GM19455 (cell line): Measurements from ENCODE around the gene SLC7A7.
"Not testable (repeated sequence)": the region's sequence is repeated elsewhere in the genome, so short reads cannot be mapped to it uniquely, and the experiment has no call there.

Source experiments
- ATAC-seq: cut with Tn5 transposase; IDR thresholded peaks from one replicate; pipeline ENCODE4 v1.9.1; 2021; ENCODE audit not compliant: unreplicated experiment

Gene SLC7A7

DNA sequence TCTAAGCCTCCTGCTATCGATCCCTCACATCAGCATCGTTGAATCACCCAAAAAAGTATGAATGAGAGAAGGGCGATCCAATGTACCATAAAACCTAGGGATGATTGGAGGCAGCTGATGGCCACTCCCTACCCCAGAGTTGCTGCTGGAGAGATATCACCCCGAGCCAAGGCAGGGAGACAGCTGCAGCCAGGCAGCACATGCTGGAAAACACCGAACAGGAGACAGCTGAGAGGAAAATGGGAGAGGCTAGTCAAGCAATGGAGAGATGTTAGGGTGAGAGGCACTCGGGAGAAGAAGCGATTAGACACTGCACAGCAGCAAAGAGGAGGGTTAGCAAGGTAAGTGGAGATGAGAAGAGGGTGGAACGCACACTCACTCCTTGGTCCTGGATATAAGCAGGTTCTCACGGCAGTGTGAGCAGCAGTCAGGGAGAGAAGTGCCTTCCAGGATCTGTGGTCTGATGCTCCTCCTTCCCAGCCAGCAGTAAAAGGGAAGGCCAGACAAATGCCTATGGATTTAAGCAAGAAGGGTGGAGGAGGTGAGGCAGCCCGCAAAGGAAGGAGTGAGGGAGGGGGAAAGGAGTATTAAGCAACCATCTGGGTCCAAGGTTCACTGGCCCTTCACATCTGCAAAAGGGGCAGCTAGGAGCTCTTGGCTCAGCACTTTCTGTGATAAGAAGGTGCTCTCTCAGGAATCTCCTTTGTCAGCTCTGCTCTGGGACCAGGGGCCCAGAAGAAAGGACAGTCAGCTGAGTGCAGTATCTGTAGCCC, at the start of gene SLC7A7:
SLC7A7 (minus strand) TSS at position 495 of the 773 bp plus-strand sequence. CDS start 2,037 bp downstream, outside the sequence.
- no peak for ATAC-seq

DNA sequence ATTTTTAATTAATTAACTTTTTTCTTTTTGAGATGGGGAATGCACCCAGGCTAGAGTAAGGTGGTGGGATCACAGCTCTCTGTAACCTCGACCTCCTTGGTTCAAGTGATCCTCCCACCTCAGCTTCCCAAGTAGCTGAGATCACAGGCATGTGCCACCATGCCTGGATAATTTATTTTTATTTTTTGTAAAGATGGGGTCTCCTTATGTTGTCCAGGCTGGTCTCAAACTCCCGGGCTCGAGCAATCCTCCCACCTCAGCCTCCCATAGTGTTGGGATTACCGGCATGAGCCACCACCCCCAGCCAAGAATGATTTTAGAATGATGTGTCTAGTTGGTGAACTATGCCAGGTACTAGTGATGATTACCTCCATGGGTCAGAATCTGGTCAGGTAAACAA, 49.7 kb upstream of the SLC7A7 start:
- ATAC-seq: no peak

GRCh38 chr14:22861651-22862050, 46.4 kb upstream of the SLC7A7 start:
- no peak for ATAC-seq

DNA sequence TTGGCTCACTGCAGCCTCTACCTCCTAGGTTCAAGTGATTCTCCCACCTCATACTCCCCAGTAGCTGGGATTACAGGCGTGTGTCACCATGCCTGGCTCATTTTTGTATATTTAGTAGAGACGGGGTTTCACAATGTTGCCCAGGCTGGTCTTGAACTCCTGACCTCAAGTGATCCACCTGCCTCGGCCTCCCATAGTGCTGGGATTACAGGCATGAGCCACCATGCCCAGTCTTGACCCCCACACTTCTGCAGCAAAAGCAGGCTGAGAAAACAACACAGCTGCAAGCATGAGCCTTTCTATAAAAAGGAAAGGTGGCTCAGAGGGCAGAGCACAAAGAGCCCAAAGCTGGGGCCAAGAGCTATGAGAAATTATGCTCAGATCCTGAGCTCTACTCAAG, 45.1 kb upstream of the SLC7A7 start:
- not testable (repeated sequence) for ATAC-seq

DNA sequence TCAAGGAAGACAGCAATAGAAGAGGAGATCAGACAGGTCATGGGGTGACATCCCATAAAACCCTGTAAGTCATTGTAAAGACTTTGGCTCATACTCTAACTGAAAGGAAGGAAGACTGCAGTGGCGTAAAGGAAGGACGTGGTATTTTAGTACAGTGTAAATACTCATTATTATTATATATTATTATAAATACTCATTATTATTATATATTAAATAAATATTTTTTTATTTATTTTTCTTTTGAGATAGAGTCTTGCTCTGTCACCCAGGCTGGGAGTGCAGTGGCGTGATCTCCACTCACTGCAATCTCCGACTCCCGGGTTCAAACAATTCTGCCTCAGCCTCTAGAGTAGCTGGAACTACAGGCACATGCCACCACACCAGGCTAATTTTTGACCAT, 41.2 kb upstream of the SLC7A7 start:
- no peak for ATAC-seq

GRCh38 chr14:22854963-22855724, 39.9 kb upstream of the SLC7A7 start:
- no peak for ATAC-seq

- not testable (repeated sequence) for ATAC-seq
Measured at GRCh38 chr14:22854296-22854695, 39.1 kb upstream of the SLC7A7 start.

DNA sequence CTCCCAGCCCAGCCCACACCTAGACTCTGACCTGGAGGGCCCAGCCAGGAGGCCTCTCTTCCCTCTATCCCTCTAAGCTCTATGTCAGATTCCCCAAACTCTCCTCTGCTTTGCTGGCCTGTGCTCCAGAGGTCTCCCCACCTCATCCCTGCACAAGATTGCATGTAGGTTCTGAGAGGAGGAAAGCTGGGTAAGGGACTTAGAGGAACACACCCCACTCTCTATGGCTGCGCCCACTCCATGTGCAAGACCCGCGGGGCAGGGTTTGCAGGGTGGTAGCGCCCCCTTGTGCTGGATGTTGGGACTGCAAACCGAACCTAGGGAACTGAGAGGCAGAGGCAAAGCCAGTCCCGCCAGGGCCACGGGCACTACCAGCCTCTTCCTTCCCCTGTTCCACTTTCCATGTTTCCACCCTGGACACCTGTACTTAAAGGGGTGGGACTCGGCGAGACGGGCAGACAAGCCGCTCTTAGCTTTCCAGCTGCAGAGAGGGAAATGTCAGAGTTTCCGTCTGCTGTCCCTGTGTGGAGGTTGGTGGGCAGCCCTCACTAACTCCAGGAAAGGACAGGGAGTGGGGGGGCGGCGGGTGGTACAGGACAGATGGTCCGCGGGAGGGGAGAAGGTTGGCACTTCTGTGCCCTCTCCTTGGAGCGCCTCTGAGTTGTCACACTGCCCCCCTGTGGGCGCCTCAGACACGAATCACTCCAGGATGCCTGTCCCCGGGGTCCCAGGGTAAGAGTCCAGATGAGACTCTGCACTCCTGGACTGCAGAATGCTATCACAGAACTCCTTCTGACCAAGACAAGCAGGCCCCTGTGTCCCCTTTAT, 37.9 kb upstream of the SLC7A7 start:
- peak; percentile 86 for ATAC-seq

DNA sequence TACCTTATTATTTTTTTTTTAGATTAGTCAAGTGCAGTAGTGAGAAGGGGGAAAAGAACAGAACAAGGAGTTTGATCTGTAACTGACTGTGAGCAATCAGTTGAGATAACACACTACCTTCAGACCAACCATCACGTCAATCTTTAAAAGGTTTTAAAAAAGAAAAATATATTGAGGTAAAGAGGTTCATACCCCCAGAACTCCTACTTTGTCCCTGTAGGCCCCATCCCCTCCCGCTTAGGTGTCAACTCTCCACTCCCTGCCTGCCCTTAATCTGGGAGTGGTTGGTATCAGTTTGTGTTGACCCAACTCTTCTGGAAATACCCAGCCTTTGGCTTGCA, 37.3 kb upstream of the SLC7A7 start:
- ATAC-seq: no peak

GRCh38 chr14:22852178-22852577, 36.9 kb upstream of the SLC7A7 start:
- ATAC-seq: not testable (repeated sequence)

GRCh38 chr14:22850944-22851764, 35.9 kb upstream of the SLC7A7 start:
- no peak for ATAC-seq

DNA sequence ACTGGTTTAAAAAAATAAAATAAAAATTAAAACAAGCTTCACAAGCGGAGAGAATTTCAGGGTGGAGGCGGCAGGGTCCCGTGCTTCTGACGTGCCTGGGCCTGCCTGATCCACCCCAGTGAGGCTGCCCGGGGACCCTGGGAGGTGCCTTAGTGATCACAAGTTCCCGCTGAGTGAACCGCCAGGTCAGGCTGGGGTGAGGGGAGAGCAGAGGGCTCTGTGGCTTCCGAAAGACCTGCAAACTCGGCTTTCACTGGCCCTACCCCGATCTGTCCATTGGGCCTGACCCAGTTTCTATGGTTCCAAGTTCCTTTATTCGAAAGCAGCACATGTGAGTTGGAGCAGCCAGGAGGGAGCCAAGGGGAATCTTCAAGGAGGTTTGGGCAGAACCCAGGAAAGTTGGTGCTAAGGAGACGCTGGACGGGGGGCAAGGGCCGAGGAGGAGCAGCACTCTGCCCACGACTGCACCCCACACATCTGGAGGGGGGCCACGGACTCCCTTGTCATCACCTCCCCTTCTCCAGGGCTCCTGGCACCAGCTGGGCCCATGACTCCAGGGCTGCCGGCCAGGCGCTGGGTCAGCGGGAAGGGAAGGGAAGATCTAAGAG, 34.1 kb upstream of the SLC7A7 start:
- no peak for ATAC-seq

- ATAC-seq: no peak
Measured at GRCh38 chr14:22848351-22849164, 33.3 kb upstream of the SLC7A7 start.

DNA sequence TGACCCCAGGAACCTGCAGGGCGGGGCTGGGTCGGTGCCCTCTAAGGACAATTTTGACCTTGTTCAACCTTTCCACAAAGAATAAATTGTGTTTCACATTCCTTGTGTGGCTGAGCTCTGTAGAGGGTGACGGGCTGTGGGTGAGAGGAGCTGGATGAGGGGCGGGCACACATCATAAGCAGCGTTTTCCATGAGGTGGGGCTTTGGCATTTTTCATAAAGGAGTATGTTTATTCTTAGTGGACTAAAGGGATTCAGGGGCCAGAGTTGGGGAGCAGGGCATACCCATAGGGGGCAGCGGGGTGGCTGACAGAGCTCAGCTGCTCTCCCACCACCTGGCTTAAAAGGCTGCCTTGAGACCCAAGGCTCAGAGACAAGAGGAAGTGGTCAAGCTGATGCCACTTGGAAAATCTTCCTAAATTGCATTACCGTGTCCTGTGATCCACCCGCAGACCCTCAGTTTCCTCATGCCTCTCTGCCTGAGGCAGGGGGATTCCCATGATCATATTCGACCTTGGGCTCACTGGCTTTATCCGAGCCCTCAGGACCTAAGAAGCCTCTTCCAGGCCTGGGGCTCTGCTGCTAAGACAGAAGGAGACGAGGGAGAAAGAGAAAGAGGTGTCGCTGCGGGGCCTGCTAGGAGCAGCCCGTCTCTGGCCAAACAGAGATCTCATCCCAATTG, 32.6 kb upstream of the SLC7A7 start:
- no peak for ATAC-seq

- no peak for ATAC-seq
Measured at GRCh38 chr14:22846811-22847307, 31.6 kb upstream of the SLC7A7 start.

DNA sequence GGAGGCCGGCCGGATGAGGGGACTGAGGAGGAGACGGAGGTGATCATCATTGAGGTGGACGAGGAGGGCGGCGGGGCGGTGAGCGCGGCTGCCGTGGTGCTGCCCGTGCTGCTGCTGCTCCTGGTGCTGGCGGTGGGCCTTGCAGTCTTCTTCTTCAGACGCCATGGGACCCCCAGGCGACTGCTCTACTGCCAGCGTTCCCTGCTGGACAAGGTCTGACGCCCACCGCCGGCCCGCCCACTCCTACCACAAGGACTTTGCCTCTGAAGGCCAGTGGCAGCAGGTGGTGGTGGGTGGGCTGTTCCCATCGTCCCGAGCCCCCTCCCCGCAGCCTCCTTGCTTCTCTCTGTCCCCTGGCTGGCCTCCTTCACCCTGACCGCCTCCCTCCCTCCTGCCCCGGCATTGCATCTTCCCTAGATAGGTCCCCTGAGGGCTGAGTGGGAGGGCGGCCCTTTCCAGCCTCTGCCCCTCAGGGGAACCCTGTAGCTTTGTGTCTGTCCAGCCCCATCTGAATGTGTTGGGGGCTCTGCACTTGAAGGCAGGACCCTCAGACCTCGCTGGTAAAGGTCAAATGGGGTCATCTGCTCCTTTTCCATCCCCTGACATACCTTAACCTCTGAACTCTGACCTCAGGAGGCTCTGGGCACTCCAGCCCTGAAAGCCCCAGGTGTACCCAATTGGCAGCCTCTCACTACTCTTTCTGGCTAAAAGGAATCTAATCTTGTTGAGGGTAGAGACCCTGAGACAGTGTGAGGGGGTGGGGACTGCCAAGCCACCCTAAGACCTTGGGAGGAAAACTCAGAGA, 30.8 kb upstream of the SLC7A7 start:
- ATAC-seq: no peak

DNA sequence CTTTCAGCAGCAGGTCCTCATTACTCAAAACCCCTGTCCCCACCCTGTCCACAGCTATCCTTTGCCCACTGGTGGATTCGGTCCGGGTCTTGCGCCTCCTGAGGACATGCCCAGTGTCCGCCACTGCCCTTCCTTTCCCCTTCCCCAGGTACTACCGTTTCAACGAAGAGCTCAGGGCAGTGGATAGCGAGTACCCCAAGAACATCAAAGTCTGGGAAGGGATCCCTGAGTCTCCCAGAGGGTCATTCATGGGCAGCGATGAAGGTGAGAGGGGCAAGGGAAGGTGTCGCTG, 29.8 kb upstream of the SLC7A7 start:
- ATAC-seq: no peak
